GM21786 (cell line): ENCODE data around the gene PSMC3IP.
"Not testable (repeated sequence)": the region's sequence is repeated elsewhere in the genome, so short reads cannot be mapped to it uniquely, and the experiment has no call there.

Experiments used
- ATAC-seq: cut with Tn5 transposase; IDR thresholded peaks from one replicate; pipeline ENCODE4 v1.9.1; 2021; ENCODE audit not compliant: unreplicated experiment

Gene PSMC3IP, protein sequence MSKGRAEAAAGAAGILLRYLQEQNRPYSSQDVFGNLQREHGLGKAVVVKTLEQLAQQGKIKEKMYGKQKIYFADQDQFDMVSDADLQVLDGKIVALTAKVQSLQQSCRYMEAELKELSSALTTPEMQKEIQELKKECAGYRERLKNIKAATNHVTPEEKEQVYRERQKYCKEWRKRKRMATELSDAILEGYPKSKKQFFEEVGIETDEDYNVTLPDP

GRCh38 chr17:42577532-42578281, at the start of gene PSMC3IP:
Gene PSMC3IP, minus strand, starts transcription at chr17:42577729. Its CDS starts 43 bp downstream, at chr17:42577686.
- ATAC-seq: peak; percentile 64

GRCh38 chr17:42623732-42624596, 46.4 kb upstream of the PSMC3IP start:
- no peak for ATAC-seq

DNA sequence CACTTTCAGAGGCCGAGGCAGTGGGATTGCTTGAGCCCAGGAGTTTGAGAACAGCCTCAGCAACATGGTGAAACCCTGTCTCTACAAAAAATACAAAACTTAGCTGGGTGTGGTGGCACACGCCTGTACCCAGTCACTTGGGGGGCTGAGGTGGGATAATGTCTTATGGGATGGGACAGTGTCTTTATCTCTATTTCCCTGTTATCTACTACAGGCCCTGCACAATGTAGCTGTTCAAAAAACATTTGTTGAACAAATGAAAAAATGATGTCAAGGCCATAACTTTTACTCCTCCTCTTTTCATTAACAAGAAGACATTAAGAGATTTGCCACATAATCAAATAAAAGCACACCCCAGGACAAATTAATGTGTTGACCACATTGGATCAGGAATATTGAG, 45.7 kb upstream of the PSMC3IP start:
- ATAC-seq: no peak

- ATAC-seq: not testable (repeated sequence)
Measured at GRCh38 chr17:42621987-42622386, 44.5 kb upstream of the PSMC3IP start.

- ATAC-seq: peak; percentile 65
Measured at GRCh38 chr17:42618442-42619150, 41.1 kb upstream of the PSMC3IP start.

- no peak for ATAC-seq
Measured at GRCh38 chr17:42617956-42618431, 40.5 kb upstream of the PSMC3IP start.

GRCh38 chr17:42613699-42614295, 36.3 kb upstream of the PSMC3IP start:
- no peak for ATAC-seq

DNA sequence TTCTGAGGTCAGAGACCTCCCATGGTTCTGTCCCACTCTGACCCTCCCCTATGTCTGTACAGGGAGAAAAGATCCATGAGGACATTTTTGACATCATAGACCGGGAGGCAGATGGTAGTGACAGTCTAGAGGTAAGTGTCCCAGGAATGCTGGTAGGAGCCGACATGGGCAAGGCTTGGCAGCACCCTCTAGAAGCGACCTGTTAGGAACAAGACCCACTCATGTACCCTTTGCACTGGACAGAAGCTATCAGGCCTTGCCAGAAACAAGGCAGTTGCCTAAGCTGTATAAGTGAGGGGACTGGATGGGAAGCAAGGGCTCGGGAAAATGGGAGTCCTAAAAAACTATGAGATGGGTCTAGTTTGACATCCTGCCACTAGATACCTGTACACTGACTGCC, 34.5 kb upstream of the PSMC3IP start:
- no peak for ATAC-seq

- ATAC-seq: not testable (repeated sequence)
Measured at GRCh38 chr17:42609814-42610801, 32.6 kb upstream of the PSMC3IP start.

GRCh38 chr17:42609182-42609813, 31.8 kb upstream of the PSMC3IP start, which contains the start of the genes RETREG3 and TUBG1:
Gene RETREG3, minus strand, starts transcription at chr17:42609374. Its CDS starts 50 bp downstream, at chr17:42609324.
Gene TUBG1, plus strand, starts transcription at chr17:42609683. Its CDS starts 55 bp downstream, at chr17:42609738.
- peak; percentile 90 for ATAC-seq

DNA sequence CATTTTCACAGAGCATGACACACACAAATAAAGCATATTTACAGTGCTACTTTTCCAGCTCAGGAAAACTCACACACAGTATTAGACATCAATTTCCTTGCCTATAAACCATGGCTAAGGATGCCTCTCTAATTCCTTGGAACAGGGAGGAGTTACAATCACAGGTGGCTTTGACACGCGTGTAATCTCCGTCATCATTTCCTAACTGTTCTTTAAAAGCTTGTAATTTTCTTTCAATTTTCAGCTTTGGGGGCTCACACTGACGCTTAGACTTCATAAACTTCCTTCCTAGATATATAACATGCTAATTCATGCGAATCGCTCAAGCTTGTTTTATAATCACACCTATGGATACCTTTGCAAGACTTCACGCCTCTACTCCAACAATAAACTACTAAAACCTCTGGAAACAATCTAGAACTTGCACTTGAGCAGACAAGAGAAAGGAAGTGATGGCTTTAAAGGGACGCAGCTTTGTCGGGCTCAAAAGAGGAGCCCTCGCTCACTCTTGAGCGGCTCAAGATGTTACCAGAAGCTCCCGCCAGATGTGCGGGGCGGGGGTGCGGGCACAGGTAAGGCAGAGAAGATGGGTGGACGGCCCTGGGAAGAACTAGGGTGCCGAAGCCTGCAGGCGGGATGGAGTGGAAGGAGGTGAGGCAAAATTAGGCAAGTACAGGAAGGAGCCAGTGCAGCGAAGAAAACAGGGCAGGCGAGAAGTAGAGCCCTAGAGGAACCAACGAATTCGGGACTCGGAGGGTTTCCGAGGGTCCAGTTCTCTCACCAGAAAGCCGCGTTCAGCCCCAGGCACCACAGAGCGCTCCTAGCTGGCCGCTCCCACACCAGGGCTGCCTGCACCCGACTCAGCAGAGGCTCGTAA, 31.0 kb upstream of the PSMC3IP start:
- peak; percentile 25 for ATAC-seq

GRCh38 chr17:42607769-42608168, 30.2 kb upstream of the PSMC3IP start:
- ATAC-seq: no peak

DNA sequence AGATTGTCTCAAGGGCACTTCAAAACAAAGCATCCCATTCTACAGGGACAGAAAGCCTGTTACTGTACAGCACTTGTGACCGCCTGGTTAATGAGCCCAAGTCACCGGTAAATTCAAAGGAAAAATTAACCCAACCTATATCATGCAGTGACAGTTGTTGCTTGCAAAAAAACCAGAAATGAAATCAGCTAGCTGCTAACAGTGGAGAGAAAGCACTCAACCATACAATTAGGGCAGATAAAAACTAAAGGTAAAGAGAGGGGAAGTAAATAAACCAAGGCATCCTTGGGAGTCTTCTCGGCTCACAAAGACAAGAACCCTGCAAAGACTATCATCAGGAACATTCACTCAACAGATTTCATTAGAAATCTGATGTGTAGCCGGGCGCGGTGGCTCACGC, 25.8 kb upstream of the PSMC3IP start:
- no peak for ATAC-seq

DNA sequence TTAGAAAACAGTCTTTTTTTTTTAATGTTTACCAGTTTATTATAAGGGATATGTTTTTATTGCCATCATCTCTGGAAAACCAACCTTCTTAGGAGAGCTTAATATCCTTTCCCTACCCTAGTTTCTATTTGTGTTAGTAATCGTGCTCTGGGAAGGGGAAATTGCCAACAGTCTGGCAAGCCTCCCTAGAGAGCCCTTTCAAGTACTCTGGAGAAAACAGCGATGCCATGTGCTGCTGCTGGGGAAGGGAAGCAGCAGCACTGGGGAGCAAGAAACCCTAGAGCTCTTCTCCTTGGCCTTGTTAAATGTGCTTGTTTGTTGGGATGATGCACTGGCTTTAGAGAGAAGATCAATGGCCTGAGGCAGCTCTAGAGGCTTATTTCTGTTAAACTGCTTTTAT, 21.4 kb upstream of the PSMC3IP start:
- ATAC-seq: no peak

GRCh38 chr17:42596386-42596785, 18.9 kb upstream of the PSMC3IP start:
- no peak for ATAC-seq

GRCh38 chr17:42591411-42591810, 13.9 kb upstream of the PSMC3IP start:
- no peak for ATAC-seq

- no peak for ATAC-seq
Measured at GRCh38 chr17:42590886-42591285, 13.4 kb upstream of the PSMC3IP start.
